Right atrium auricular region (tissue), 2 donors: ENCODE results near the gene IGF2R. TPM values are rescaled to one million over a fixed set of nuclear protein-coding genes. Genes with fewer than 3 reads are reported as not detected.

Source experiments
- DNase-seq: peaks from one replicate; pipeline ENCODE4 v3.0.0-alpha.2; 2019; ENCODE audit warnings: low spot score
- H3K27ac ChIP-seq, 2 donors: fragments of 200-600 bp; sonication (generic); 1 replicate in 1 of 2; 2 replicates in 1 of 2; pipeline ENCODE4 v1.5.1; 2016 to 2019
- H3K27me3 ChIP-seq, 2 donors: fragments of 200-600 bp; sonication (generic); one replicate each; pipeline versions ENCODE4 v1.5.1 to v1.6.0; 2017 to 2019
- H3K36me3 ChIP-seq: fragments of 200-600 bp; sonication (generic); one replicate; pipeline ENCODE4 v1.5.1; 2016
- H3K4me1 ChIP-seq, 2 donors: fragments of 200-600 bp; sonication (generic); one replicate each; pipeline versions ENCODE4 v1.5.1 to v1.6.0; 2017 to 2019
- H3K4me3 ChIP-seq, 2 donors: fragments of 200-600 bp; sonication (generic); 1 replicate in 1 of 2; 2 replicates in 1 of 2; pipeline ENCODE4 v1.5.1; 2017 to 2019; ENCODE audit warnings: mild to moderate bottlenecking in 1 of 2, moderate library complexity in 1 of 2
- H3K9me3 ChIP-seq, 2 donors: fragments of 200-600 bp; sonication (generic); one replicate each; pipeline ENCODE4 v1.5.1; 2019
- CTCF ChIP-seq, 2 donors: fragments of 200-600 bp; sonication (generic); IDR thresholded peaks; one replicate each; pipeline ENCODE4 v1.5.1; 2019; ENCODE audit warnings: antibody characterized with exemption in 2 of 2
- total RNA-seq, 2 donors: library from RNA; depleted of rRNA; stranded (reverse); fragments of >200 nt; gene quantifications; one replicate each; pipeline ENCODE4 v1.1.0, GENCODE V29; 2016

IGF2R gene
- total RNA-seq, 2 donors from 2014 or later, result 47.9 to 48.9 TPM

- Histone ChIP-seq H3K4me1 (no peaks in the 10 kb centered on the region), H3K27ac (no peak overlapping the region), H3K27me3 (no peaks in the 10 kb centered on the region), H3K36me3 (peaks cover 86% of the 10 kb centered on the region), H3K9me3 (no peaks in the 10 kb centered on the region), H3K4me3 (no peak overlapping the region)
- TF ChIP-seq CTCF (IDR thresholded peaks at IDR 0.05), result no peak
- no peak for DNase-seq
These were observed 124.2 kb downstream of the IGF2R start for GRCh38 chr6:160093061-160093460.

GRCh38 chr6:160093946-160094345 lies 125.1 kb downstream of the IGF2R start:
- H3K9me3 ChIP-seq, result no peaks in the 10 kb centered on the region
- H3K27ac ChIP-seq, result no peak overlapping the region
- H3K4me1 ChIP-seq, result no peaks in the 10 kb centered on the region
- peaks cover 88% of the 10 kb centered on the region for H3K36me3 ChIP-seq
- TF ChIP-seq CTCF (IDR thresholded peaks at IDR 0.05), result no peak
- no peak for DNase-seq
- no peak overlapping the region for H3K4me3 ChIP-seq
- no peaks in the 10 kb centered on the region for H3K27me3 ChIP-seq

GRCh38 chr6:160095146-160095845 lies 126.4 kb downstream of the IGF2R start:
- no peaks in the 10 kb centered on the region for H3K27me3 ChIP-seq
- H3K27ac ChIP-seq, result no peak overlapping the region
- H3K4me3 ChIP-seq, result no peak overlapping the region
- peaks cover 75% of the 10 kb centered on the region for H3K36me3 ChIP-seq
- H3K4me1 ChIP-seq, result no peaks in the 10 kb centered on the region
- H3K9me3 ChIP-seq, result no peaks in the 10 kb centered on the region
- DNase-seq, result no peak
- no peak for TF ChIP-seq CTCF (IDR thresholded peaks at IDR 0.05)

GRCh38 chr6:160101277-160102205 lies 132.7 kb downstream of the IGF2R start:
- DNase-seq, result no peak
- peak overlapping the region in 1 of 2 donors; percentile 8 for H3K27ac ChIP-seq
- no peak overlapping the region for H3K4me3 ChIP-seq
- H3K9me3 ChIP-seq, result no peaks in the 10 kb centered on the region
- peaks cover 55% of the 10 kb centered on the region for H3K36me3 ChIP-seq
- no peak for TF ChIP-seq CTCF (IDR thresholded peaks at IDR 0.05)
- peaks cover 0 to 6% of the 10 kb centered on the region in 2 donors for H3K4me1 ChIP-seq
- H3K27me3 ChIP-seq, result no peaks in the 10 kb centered on the region

- peaks cover 0 to 6% of the 10 kb centered on the region in 2 donors for H3K4me1 ChIP-seq
- H3K27ac ChIP-seq, result no peak overlapping the region
- no peaks in the 10 kb centered on the region for H3K9me3 ChIP-seq
- no peak for DNase-seq
- peaks cover 48% of the 10 kb centered on the region for H3K36me3 ChIP-seq
- H3K4me3 ChIP-seq, result no peak overlapping the region
- TF ChIP-seq CTCF (IDR thresholded peaks at IDR 0.05), result no peak
- no peaks in the 10 kb centered on the region for H3K27me3 ChIP-seq
These were observed 133.5 kb downstream of the IGF2R start for GRCh38 chr6:160102399-160102798.
